HS-5 (cell line): ENCODE results near the gene OTUB2.

Experiments
- DNase-seq: peaks from one replicate; pipeline ENCODE4 v3.0.0-alpha.2; 2012; ENCODE audit warnings: low read depth

OTUB2 gene

DNA sequence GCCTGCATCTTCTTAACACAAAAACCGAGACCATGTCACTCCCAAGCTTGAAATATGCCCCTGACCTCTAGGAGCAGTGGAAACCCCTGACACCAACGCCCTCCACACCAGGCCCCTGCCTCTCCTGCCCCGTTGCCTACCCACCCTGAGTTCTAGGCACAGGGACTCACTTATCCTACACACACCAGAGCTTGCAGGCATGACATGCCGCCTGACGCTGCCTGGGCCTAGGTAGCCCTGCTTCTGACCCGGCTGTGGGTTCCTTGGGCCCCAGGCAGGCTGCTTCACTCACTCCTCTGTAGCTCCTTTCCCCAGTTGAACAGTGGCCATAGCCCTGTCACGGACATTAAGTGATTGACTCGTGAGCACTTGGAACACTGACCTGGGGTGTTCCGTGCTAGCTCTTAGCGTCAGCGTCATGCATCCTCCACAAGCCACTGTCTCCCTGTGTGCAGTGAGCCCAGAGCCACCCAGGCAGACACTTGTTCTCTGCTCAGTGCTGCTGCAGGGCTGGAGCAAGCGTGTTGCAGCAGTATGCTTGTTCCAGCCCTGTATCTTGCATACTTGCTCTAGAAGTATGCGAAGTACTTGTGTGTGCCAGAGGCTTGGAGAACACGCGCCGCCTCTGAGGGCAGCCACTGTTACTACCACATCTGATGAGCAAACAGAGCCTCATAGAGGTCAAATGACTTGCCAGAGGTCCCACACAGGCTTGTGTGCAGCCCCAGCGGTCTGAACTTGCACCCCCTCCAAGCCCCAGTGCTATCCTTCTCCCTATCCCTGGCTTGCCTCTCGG is 15.6 kb downstream of the OTUB2 start:
- no peak for DNase-seq

DNA sequence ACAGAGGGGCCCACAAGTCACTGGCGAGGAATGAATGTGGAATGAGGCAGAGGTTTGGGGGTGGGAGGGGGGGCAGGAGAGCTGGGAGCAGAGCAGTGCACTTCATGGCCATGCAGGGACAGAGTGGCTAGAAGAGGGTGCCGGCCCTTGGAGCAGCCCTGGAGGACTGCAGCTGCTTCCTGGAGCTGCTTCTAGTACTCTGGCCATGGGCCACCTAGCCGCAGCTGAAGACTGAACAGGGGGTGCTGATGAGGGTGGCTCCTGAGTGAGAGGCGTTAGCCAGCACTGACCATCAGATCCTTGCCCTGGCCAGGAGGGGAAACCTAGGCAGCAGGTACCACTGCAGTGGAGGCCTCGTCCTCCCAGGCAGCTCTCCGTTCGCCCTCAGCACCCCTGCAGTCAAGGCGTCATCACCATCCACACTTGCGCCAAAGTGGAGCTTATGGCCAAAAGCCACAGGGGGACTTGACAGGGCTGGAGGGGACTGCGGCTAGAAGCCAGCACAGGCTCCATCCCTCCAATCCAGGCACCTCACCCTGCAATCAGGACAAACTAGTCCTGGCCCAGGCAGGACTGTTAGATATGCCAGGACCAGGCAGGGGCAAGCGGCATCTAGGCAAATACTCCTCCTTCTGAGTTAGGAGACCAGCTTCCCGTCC is 16.4 kb downstream of the OTUB2 start:
- no peak for DNase-seq

DNA sequence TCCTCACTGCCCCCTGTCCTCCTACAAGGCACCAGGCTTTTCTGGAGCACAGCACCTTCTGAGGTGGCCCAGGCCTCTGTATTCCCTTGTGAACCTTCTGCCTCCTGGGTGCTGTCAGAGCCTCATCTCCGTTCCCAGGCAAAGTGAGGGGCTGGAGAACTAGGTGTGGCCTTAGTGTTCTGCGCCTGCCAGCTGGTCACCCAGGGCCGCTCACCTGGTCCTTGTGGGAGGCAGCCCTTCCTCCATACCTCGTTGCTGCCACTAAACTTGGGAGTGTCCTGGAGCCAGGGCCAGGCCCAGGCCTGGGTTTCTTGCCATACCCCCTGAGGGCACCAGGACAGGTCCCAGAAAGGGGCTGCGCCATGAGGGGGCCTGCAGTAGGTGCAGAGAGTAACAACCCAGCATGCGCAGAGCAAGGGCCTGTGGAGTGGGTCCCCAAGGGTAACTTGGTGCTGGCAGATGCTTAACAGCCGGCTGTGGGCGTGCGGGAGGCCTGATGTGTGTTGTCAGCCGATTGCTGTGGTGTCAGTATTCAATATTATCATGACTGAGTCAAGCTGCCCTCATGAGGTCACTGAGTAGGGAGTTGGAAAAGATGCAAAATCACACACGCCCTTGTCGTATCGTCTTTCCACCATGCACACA is 17.1 kb downstream of the OTUB2 start:
- DNase-seq: no peak

DNA sequence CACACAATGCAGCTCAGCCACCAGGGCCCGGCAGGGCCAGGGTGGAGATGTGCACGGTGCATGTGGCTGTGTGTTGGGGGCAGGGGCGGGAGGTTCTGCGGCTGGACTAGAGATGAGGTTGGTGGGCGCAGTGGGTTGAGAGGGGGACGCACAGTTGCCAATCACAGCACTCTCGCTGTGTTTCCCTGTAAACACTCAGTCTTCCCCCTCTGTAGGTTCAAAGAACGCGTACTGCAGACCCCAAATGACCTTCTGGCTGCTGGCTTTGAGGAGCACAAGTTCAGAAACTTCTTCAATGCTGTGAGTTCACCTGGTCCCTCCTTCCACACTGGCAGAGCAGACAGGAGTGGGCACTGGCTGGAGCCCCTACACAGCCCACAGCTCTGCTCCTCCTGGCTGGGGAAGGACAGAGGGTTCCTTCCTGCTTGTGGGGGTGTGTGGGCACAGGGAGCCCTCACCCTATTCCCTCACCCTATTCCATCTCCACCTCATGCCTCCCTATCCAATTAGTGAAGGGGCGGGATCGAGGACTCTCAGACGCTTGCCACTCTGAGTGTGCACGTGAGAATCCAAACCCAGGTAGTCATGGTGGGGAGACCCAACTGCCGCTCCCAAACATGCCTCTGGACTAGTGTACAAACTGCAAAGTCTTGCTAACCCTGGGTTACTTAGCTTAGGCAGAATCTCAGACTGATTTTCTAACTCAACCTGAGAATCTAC is 17.8 kb downstream of the OTUB2 start:
- DNase-seq: no peak

DNA sequence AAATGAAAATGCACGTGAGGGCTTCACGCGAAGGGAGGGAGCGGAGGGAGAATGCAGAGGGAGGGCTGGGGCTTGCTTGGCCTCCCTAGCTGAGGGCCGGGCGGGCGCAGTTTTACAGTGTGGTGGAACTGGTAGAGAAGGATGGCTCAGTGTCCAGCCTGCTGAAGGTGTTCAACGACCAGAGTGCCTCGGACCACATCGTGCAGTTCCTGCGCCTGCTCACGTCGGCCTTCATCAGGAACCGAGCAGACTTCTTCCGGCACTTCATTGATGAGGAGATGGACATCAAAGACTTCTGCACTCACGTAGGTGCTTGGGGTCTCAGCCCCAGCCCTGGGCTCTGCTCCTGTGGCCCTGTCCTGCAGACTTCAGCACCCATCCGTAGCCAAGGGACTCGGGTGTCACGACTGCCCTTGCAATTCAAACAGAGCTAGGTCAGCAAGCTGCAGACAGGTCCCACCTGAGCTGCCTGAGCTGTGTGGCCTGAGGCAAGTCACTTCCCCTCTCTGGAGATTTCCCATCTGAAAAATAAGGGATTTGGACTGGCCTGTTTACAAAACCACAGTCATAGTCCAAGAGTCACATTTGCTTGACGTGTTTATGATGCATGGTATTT is 18.4 kb downstream of the OTUB2 start:
- no peak for DNase-seq

DNA sequence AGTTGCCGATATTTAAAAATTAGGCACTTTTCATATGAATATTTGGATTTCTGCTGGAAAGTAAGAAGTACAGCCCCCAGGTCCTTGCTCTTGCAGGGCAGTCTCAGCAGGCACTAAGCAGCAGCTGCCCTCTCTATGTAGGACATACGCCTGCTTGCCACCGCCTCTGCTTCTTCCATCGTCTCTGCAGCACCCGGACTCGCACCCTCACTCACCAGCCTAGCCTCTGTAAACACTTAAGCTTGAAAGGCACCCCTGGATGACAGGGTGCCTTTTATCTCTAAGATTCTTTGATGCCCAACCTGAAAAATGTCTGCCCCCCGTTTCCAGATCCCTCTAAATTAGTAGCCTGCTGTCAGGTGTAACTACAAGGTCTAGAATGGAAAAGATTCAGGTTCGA is 19.0 kb downstream of the OTUB2 start:
- no peak for DNase-seq

DNA sequence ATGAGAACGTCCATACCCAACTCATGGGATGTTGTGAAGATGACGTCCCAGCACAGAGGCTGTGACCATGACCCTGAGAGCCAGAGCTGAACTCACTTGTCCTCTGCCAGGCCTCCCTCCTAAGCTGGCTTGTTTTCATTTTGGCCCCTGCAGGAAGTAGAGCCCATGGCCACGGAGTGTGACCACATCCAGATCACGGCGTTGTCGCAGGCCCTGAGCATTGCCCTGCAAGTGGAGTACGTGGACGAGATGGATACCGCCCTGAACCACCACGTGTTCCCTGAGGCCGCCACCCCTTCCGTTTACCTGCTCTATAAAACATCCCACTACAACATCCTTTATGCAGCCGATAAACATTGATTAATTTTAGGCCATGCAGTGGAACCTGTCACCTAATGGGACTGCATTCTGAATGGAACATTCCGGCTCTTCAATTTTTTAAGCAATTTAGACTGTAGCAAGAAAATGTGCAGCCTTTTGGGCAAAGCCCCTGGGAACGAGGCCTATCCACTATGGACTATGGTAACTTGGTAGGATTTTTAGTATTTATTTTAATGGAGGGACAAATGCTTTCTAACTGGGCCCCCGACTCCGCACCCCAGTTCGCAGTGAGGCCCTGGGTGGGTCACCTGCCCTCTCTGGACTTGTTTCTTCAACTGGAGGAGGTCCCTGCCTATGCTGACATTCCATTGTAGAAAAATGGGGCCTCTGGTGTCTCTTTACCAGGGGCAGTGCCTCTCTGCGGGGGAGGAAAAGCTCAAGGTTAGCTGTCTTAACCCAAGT is 19.6 kb downstream of the OTUB2 start:
- DNase-seq: no peak

DNA sequence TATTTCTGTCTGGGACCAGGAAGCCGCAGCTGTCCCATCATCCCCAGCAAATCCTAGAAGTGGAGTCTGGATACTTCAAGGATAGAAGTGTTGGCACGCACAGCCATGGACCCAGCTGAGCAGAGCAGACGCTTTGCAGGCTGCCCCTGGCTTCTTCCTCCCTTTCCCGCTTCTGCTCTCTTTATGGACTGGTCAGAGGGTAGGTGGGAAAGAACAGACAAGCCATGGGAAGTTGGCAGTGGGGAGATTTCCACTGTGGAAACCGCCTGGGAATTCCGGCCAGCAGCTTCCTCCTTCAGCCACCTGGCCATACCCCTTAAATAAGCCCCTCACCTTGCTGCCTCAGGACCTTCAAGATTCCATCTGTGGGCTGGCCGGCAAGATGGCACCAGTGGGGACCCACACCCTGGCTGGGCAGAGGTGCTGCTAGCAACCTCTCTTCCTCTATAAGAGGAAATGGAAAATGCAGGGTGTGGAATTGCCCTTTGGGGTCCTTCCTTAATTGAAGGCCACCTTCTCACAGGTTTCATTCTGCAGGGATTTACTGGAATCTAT is 20.6 kb downstream of the OTUB2 start:
- no peak for DNase-seq

DNA sequence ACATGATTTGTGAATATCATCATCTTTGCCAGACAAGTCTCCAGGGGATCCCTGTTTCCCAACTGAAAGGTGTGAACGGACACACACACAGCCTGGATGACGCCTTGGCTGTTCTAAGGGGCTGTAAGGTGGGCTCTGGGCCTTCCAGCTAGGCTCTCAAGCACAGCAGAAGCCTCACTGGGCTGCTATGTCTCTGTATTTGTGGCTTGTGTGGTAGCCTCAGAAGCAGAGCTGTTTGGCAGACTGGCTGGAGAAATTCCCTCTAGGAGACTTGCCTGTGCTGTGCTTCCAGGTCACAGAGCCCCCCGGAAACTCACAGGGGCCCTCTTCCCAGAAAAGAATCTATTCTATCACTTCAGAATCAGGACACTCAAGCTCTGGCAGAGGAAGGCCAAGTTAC is 21.4 kb downstream of the OTUB2 start:
- DNase-seq: no peak

DNA sequence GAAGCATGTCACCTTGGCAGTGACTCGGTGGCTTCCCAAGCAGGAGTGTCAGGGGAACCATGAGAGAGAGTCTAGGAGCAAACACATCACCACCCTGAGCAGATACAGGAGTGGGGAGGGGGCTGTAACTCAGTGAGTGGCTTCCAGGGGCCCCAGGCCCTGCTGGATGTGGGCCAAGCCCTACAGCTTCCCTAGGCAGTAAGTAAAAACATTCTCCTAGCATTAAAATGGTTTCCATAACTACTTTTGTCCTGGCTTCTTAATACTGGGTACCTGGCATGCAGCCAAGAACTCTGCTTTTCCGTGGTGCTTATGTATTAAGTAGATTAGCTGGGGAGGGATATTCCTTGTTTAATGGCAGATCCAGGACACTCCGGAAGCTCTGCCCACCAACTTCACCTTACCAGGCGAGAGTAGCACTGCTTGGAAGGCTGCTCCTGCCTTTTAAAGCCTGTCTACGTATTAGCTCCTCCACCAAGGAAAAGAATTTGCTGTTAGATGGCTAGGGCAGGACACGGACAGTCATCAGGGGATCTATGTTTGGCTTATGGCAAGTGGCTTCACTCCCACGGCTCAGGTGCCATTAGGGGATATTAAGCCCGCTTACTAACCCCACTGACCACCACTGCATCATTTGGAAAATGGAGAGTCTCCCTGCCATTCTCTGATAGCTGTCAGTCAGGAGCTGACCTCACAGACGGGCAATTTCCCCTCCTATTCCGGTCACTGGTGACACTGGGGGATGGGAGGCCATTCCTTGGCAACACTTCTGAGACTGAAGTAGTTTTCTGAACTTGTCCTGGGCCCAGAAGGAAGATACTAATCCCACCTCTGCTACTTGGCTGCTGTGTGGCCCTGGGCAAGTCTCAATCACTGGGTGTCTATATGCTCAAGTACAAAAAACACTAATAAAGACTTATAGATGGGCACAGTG is 22.8 kb downstream of the OTUB2 start:
- DNase-seq: no peak

DNA sequence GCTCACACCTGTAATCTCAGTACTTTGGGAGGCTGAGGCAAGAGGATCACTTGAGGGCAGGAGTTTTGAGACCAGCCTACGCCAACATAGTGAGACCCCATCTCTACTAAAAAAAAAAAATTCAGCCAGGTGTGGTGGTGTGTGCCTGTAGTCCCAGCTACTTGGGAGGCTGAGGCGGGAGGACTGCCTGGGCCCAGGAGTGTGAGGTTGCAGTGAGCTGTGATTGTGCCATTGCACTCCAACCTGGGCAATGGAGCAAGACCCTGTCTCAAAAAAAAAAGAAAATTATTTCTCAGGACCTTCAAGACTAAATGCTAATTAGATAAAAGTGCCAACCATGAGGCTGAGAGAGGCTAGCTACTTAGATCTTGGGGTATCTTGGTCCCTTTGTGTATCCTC is 23.5 kb downstream of the OTUB2 start:
- no peak for DNase-seq

DNA sequence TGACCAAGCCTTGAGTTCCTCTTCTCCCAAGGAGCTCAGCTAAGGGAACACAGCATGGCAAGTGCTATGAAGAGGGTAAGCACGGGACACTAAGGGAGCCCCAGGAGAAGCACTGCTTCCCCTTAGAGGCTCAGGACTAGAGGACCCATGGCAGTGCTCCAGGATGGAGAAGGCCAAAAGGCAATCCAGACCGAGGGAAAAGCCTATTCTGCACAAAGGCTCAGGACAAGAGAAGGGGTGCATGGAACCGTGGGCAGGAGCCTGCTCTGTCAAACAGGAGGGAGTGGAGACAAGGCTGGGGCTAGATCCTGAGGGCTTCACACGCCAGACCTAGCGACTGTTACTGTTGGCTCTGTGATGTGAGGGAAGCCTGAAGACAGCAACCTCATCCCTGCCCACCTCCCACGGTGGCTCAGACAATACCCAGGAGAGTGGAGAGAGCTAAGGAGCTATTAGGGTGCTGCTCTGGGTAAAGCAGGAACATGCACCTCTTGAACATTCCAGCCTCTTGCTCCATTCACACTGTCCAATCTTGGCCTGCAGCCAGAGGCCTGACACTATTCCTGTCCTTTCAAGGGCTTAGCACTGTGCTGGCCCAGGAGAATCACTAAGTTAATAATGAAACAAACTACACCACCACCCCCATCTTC is 24.2 kb downstream of the OTUB2 start:
- no peak for DNase-seq

DNA sequence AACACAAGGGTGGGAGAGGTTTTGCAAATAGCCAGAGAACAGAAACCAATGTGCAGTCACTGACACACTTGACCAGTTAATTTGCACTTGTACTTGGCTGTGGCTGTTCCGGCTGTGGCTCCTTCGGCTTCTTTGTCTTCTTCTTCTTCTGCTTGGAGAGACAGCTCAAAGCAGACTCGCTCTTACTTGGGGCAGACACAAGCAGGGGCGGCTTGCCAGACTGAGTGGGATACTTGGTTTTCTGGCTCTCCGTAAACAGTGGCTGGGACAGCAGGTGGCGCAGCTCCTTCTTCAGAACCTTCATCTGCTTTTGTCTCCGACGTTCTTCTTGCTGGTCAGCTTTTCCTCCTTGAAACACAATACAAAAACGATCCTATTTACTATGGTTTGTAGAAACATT is 25.0 kb downstream of the OTUB2 start:
- DNase-seq: no peak

DNA sequence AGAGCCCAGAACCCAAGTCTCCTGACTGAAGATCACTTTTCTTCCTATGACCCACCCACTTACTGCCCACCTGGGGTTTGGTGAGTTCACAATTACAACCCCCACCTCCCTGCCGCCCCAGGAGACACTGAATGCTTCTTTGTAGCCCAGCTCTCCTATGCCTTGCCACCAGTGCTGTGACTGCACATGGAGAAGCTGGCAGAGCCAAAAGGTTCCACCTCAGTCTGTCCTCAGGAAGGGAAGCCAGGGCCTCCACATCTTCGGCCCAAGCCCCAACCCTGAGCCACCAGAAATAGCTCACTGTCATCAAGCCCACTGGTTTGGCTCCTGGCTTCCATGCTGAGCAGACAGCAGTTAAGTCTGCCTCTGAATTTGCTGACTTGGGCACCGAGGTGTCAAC is 25.6 kb downstream of the OTUB2 start:
- no peak for DNase-seq

DNA sequence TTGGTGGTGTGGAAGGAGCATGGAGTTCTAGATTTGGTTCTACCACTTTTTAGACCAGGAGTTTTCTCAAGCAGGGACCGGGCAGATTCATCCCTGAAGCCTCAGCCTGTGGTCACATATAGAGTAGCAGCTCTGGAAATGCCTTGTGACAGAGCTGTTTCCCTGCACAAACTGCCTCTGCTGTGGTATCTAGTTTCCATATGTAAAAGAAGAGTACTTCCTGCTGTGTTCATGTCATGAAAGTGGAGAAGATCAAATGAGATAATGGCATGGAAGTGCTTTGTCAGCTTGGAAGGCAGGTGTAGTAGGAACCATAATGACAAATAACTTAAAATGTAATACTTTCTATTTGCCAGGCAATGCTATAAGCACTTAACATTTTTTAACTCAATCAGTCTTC is 26.1 kb downstream of the OTUB2 start:
- no peak for DNase-seq

DNA sequence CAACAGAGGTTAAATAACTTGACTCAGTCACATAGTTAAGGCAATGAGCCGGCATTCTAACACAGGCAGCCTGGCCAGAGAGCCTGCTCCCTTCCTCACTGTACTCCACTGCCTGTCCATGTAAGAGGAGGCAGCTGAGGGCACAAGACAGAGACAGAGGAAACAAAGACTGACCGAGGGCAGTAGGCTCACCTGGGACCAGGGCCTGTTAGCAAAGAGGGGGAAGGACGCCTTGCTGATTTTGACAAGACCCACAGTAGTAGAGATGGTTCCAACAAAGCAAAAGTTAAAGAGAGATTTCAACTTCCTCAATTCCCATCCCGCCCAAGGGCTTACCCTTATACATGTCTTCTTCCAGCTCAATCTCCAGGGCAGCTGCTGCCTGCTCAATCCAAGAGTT is 26.5 kb downstream of the OTUB2 start:
- DNase-seq: no peak

DNA sequence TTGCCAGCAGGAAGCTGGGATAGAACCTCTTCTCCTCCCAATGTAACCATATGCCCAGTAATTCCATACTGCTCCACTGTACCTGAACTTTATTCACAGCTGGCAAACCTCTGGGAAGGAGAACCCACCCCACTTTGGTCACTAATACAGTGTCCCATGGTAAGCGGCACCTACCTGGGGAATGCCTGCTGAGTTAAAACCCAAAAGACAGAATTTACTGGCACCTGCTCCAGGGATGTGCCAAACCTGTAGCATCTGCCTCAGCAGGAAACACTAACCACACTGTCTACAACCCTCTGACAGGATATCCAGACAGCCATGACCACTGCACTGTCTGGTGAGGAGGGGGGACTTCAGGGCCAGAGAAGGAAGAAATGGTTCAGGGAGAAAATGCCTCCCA is 28.3 kb downstream of the OTUB2 start:
- no peak for DNase-seq

DNA sequence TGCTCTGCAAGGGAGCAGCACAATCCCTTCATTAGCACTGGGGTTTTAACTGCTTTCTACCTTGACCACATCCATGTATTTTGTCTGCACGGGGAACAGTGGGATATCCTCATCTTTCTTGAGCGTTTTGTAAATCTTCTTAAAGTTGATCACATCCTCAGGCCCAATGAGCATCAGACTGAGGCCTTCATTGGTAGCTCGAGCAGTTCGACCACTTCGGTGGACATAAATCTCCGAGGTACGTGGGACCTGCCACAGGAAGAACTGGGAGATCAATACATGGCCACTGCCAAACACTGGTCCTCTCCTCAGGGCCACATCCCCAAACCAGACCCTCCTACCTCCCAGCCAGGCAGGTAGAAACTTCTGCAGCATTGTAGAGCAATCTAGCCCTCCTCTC is 28.8 kb downstream of the OTUB2 start:
- DNase-seq: no peak

DNA sequence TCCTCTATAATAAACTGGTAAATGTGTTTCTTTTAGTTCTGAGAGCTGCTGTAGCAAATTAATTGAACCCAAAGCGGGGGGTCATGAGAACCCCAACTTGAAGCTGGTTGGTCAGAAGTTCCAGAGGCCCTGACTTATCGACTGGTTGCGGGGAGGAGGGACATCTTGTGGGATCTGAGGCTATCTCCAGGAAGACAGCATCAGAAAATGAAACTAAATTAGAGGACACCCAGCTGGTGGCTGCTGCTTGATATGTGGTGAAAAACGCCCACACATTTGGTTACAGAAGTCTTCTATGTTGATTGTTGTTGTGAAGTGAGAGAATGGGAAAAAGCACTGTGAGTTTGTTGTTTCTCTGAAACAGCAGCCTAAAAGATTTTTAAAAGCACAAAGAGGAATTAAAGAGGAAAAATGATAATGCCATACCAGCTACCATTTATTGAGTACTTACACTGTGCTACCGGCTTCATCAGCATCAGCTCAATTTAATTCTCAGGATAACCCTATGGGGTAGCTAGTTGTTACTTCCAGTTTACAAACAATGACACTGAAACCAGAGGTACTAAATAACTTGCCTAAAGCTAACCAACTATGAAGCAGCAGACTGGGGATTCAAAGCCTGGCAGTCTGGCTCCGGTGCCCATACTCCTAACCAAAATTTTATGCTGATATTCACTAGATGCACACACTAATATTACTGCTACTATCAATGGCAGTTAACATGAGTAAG is 30.6 kb downstream of the OTUB2 start:
- DNase-seq: no peak
